SJCRH30 (cell line): ENCODE measurements around the gene RNH1. TPM values are rescaled to one million over a fixed set of nuclear protein-coding genes. Genes with fewer than 3 reads are reported as not detected.

ENCODE experiments used
- DNase-seq, 2 experiments: peaks; one replicate each; pipeline ENCODE4 v3.0.0-alpha.2; 2015 to 2020
- H3K27ac ChIP-seq: fragments of 250-450 bp; sonication (Bioruptor Pico); 2 replicates; pipeline ENCODE4 v1.5.1; 2020; ENCODE audit warnings: mild to moderate bottlenecking, moderate library complexity
- H3K27me3 ChIP-seq: fragments of 250-450 bp; sonication (Bioruptor Pico); 2 replicates; pipeline ENCODE4 v1.5.1; 2020; ENCODE audit warnings: mild to moderate bottlenecking, moderate library complexity
- H3K36me3 ChIP-seq: fragments of 250-450 bp; sonication (Bioruptor Pico); 2 replicates; pipeline ENCODE4 v1.5.1; 2020; ENCODE audit warnings: mild to moderate bottlenecking, moderate library complexity
- H3K4me1 ChIP-seq: fragments of 250-450 bp; sonication (Bioruptor Pico); 2 replicates; pipeline ENCODE4 v1.5.1; 2020; ENCODE audit warnings: mild to moderate bottlenecking, moderate library complexity
- H3K4me3 ChIP-seq: fragments of 250-450 bp; sonication (Bioruptor Pico); 2 replicates; pipeline ENCODE4 v1.5.1; 2020; ENCODE audit warnings: mild to moderate bottlenecking, moderate library complexity
- H3K9me3 ChIP-seq: fragments of 250-450 bp; sonication (Bioruptor Pico); replicated peaks from 2 replicates; pipeline ENCODE4 v1.5.1; 2020; ENCODE audit warnings: mild to moderate bottlenecking, moderate library complexity
- total RNA-seq: library from RNA; depleted of rRNA; stranded (reverse); fragments of >200 nt; shearing (Covaris generic); gene quantifications from 2 replicates; pipeline ENCODE4 v1.2.3, GENCODE V29; 2014

The RNH1 gene
- total RNA-seq, 1 experiment from 2014 or later, result 84.7 TPM

DNA sequence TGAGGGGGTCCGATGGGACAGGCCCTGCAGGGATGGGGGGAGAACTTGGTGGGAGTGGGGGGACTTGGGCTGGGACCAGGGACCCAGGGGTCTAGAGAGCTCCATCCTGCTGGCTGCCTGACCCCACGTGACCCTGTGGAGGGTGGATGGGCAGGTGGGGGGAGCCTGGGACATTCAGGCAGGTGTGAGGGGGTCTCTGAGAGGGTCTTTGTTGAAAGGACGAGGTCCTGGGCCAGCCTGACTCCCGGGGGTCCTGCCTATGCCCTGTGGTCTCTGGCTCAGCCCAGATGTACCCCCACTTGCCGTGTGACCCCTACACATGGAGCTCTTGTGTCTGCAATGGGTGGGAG lies 37.8 kb upstream of the RNH1 start:
- no peaks in the 10 kb centered on the region for H3K9me3 ChIP-seq
- H3K27ac ChIP-seq, result no peak overlapping the region
- H3K4me1 ChIP-seq, result no peaks in the 10 kb centered on the region
- DNase-seq, result no peak
- H3K27me3 ChIP-seq, result no peaks in the 10 kb centered on the region
- no peak overlapping the region for H3K4me3 ChIP-seq
- H3K36me3 ChIP-seq, result no peaks in the 10 kb centered on the region

DNA sequence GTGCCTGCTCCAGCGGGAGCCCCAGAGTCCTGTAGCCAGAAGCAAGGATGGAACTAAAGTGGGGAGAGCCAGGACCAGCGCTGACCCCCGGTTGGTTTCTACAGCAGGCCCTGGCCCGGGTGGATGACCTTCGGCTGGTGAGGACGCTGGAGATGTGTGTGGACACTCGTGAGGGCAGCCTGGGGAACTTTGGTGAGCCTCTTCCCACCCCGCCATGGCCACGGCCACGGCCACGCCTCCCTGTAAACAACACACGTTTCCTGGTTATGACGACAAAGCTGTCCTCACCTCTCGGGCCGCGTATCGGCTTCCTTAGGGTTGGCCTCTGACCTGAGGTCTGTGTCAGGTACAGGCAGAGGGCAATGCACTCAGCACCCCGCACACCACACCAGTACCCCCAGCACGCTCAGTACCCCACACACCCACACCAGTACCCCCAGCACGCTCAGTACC lies 34.4 kb upstream of the RNH1 start:
- Histone ChIP-seq H3K27ac (no peak overlapping the region), H3K4me1 (no peaks in the 10 kb centered on the region), H3K36me3 (no peaks in the 10 kb centered on the region), H3K4me3 (no peak overlapping the region), H3K9me3 (no peaks in the 10 kb centered on the region), H3K27me3 (no peaks in the 10 kb centered on the region)
- DNase-seq, result no peak

DNA sequence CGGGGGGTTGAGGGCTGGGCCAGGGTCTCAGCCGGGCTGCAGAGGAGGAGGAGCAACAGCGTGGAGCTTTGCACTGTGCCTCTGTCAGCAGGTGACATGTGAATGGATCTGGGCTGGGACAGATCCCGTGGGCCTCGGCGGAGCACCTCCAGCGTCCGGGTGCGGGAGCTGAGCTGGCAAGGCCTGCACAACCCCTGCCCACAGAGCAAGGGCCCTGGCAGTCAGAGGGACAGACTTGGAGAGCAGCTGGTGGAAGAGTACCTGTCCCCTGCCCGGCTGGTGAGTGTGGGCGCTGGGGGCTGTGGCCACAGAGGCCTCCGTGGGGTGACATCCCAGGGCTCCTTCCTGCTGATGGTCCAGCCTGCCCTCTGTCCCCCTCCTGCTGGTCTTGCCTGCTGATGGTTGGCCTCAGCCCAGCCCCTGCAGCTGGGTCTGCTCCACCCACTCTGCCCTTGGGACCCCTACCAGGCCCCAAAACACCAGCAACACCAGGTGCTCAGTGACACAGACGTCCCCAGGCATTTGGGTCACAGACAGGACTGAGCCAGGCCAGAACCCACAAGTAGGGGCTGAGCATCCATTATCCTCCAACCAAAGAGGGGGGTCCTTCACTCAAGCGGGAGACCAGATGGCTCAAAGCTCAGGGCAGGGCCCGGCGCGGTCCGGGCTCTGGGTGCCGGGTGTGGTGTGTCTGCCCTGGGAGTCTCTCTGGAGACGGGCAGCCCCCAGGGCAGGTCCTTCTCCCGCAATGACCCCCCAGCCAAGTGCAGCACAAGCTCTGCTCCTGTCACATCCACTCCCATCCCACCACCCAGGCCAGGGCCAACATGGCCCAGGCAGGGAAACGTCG lies 33.8 kb upstream of the RNH1 start:
- Histone ChIP-seq H3K27me3 (no peaks in the 10 kb centered on the region), H3K4me3 (no peak overlapping the region), H3K4me1 (no peaks in the 10 kb centered on the region), H3K9me3 (no peaks in the 10 kb centered on the region), H3K36me3 (no peaks in the 10 kb centered on the region), H3K27ac (no peak overlapping the region)
- no peak for DNase-seq

DNA sequence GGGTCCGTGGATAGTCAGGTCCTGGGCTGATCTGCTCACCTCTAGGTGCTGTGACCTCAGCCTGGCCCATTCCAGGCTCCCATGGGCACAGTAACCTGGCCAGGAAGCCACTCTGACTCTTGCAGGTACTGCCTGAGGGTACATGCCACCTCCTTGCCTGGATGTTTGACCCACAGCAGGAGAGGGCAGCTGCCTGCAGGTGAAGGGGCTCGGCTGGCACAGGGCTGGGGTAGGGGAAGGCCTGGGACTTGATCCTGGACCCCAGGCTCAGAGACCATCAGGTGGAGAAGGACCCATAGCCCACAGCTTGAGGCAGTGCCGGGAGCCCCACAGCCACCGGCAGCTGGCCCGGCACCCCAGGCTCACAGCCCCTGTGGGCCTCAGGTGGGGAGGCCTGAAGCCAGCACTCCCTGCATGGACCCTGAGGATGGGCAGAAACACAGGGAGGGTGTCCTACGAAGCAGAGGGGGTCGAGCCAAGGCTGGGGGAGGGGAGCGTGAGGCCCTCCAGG lies 33.0 kb upstream of the RNH1 start:
- Histone ChIP-seq H3K27me3 (no peaks in the 10 kb centered on the region), H3K27ac (no peak overlapping the region), H3K4me1 (no peaks in the 10 kb centered on the region), H3K9me3 (no peaks in the 10 kb centered on the region), H3K4me3 (no peak overlapping the region), H3K36me3 (no peaks in the 10 kb centered on the region)
- no peak for DNase-seq

DNA sequence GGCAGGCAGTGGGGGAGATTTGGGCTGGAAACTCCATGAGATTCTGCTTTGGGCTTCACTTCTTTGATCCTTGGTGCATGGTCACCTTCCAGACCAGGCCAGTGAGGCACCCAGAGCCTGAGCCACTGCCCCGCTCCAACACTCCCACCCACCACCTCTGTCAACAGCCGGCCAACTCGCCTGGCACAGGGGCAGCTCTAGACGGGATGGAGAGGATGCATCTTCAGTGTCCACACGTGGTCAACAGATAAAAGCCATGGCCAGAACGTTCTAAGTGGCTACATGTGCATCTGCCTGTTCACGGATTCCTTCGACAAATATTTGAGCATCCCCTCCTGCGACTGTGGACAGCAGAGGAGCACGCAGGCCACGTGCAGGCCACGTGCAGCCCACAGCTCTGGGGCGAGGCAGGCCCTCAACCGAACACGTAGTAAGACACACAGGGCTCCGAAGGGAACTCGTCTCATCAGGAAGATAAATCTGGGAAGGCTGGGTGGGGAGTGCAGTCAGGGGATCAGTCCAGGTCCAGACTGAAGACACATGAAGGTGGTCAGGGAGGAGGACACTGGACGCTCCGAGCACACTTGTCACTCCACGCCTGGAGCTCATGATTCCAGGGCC lies 31.5 kb upstream of the RNH1 start:
- Histone ChIP-seq H3K36me3 (peaks cover under 1% of the 10 kb centered on the region), H3K4me3 (no peak overlapping the region), H3K27ac (no peak overlapping the region), H3K27me3 (no peaks in the 10 kb centered on the region), H3K9me3 (no peaks in the 10 kb centered on the region), H3K4me1 (no peaks in the 10 kb centered on the region)
- peak in 1 of 2 experiments; percentile 2 for DNase-seq

DNA sequence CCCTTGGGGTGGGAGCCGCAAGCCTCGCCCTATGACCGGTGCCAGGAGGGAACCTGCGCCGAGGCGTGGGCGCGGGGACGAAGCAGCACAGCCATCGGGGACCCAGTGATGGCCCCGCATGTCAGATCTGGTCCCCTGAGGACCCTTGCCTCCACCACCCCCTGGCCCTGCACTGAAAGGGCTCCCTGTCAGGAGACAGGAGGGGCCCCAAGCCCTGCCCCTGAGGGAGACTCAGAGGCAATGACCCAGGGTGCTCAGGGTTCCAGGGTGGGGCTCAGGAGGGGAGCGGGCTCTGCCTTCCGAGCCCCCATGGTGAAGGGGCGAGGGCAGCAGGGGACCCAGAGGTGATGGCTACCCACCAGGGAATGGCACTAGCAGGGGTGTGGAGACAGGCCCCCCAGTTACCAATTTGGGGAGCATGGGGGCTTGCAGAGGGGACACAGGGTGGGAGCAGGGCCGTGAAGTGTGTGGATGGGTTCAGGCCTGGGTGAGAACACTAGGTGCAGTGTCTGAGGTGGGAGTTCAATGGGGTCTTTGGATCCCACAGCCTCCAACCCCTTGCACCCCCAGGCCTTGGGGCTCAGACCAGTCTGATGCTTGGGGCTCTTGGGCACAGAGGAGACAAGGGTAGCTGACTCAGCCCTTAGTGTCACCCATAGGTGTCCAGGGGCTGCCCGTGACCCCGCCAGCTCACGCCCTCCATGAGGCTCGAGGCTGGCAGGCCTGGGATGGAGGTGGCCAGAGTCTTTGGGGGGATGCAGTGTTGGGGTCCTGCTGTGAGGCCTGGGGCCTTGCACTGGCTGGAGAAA lies 30.8 kb upstream of the RNH1 start:
- H3K4me1 ChIP-seq, result no peaks in the 10 kb centered on the region
- H3K9me3 ChIP-seq, result no peaks in the 10 kb centered on the region
- no peak overlapping the region for H3K27ac ChIP-seq
- peak in 1 of 2 experiments; percentile 1 for DNase-seq
- no peak overlapping the region for H3K4me3 ChIP-seq
- H3K27me3 ChIP-seq, result no peaks in the 10 kb centered on the region
- H3K36me3 ChIP-seq, result peaks cover 4% of the 10 kb centered on the region

DNA sequence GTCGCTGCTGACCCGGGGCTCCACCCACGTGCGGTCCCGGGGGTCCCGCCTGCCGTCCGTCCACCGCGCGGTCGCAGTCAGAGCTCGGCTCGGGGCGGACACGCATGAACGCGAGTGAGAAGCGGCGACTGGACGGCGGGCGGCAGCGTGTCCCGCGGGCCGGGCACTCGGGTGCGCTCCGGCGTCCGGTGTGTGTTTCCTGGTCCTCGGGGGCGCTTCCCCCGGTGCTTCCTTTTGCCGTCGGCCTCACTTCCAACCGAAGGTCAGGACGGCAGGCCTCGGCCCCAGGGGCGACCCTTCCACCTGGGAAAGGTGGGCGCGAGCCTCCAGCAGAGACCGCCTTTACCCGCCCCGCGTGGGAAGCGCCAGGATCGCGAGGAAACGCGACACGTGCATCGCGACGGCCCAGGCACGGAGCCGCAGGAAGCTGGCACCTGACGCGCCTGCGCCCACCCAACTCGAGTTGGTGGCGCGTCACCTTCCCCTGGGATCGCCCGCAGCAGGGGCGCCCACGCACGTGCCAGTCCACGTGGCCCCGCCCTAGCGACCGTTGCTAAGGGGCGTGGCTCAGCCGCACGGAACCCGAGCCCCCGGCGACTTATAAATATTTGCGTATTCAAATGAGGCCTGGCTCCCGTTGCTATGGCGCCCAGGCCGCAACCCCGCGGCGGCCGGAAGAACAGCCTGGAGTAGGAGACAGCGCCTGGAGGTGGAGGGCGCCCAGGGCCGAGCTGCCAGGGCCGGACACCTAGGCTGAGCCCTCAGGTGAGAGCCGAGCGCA lies 30.0 kb upstream of the RNH1 start, which contains the start of gene LRRC56:
Gene LRRC56 (plus strand): TSS at position 687 of the 781 bp plus-strand sequence. CDS start 3,158 bp downstream, outside the sequence.
- H3K9me3 ChIP-seq, result no peaks in the 10 kb centered on the region
- no peak within 1 kb of the TSS for H3K27ac ChIP-seq
- peaks cover 11% of the 10 kb centered on the region for H3K36me3 ChIP-seq
- H3K4me3 ChIP-seq, result no peak within 1 kb of the TSS; the same call in 1 of the 2 replicates
- no peaks in the 10 kb centered on the region for H3K27me3 ChIP-seq
- peak; percentile 50 for DNase-seq
- no peaks in the 10 kb centered on the region for H3K4me1 ChIP-seq

DNA sequence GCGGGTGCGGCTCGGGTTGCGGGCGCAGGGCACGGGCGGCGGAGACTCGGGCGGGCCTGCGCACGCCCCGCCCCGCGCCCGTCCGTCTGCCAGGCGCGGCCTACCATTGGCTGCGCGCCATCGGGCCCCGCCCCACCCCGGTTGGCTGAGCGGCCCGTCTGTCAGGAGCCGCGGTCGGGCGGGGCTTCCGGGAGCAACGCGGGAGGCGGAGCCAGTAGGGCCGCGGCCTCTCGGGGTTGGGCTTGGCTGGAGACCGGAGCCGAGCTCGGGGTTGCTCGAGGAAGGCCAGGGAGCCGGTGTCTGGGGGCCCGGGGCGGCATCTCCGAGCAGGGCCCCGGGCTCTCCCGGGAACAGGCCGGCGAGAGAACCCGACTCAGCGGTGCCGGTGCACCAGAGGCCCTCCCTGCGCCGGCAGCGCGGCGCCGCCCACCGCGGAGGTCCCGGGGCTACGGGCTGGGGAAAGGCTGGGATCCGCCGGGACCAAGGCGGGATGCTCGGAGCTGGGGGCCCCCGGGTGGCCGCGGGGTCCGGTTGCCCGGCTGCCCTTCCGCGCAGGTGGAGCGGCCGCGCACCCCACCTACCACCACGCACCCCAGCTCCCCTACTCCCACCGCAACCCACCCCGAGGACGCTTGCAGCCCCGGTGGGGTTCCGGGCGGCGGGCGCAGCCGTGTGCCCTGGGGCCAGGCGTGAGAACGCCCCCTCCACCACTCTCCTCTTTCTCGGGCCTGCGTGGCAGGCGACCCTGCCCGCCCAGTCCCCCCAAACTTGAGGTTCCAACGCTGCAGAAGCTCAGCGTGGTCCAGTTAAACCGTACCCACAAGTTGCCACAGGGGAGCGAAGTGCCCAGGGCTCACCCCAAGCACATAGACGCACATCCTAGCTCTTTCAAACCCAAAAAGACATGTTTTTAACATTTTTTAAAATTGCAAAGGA lies 28.7 kb upstream of the RNH1 start, which contains the start of gene HRAS:
Gene HRAS (minus strand): TSS at position 58 of the 936 bp plus-strand sequence.
- H3K36me3 ChIP-seq, result peaks cover 12% of the 10 kb centered on the region
- H3K27ac ChIP-seq, result peak within 1 kb of the TSS; percentile 20; the same call in 1 of the 2 replicates
- DNase-seq, result peak; percentile 91 to 94
- H3K4me1 ChIP-seq, result no peaks in the 10 kb centered on the region
- H3K4me3 ChIP-seq, result peak within 1 kb of the TSS; percentile 79
- no peaks in the 10 kb centered on the region for H3K9me3 ChIP-seq
- H3K27me3 ChIP-seq, result no peaks in the 10 kb centered on the region

DNA sequence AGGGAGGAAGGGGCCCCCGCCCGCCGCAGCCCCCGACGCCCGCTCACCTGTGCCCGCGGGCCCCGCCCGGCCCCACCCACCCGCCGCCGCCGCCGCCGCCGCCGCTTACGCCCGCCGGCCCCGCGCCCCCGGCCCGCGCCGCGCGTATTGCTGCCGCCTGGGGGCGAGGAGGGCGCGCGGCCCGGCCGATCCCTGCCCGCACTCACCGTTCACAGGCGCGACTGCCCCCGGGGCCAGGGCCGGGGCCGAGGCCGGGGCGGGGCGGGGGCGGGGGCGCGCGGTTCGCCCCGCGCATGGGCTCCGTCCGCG lies 28.1 kb upstream of the RNH1 start:
- Histone ChIP-seq H3K4me1 (no peaks in the 10 kb centered on the region), H3K36me3 (peaks cover 12% of the 10 kb centered on the region), H3K27me3 (no peaks in the 10 kb centered on the region), H3K4me3 (peak overlapping the region; percentile 79), H3K27ac (no peak overlapping the region), H3K9me3 (no peaks in the 10 kb centered on the region)
- DNase-seq, result no peak

DNA sequence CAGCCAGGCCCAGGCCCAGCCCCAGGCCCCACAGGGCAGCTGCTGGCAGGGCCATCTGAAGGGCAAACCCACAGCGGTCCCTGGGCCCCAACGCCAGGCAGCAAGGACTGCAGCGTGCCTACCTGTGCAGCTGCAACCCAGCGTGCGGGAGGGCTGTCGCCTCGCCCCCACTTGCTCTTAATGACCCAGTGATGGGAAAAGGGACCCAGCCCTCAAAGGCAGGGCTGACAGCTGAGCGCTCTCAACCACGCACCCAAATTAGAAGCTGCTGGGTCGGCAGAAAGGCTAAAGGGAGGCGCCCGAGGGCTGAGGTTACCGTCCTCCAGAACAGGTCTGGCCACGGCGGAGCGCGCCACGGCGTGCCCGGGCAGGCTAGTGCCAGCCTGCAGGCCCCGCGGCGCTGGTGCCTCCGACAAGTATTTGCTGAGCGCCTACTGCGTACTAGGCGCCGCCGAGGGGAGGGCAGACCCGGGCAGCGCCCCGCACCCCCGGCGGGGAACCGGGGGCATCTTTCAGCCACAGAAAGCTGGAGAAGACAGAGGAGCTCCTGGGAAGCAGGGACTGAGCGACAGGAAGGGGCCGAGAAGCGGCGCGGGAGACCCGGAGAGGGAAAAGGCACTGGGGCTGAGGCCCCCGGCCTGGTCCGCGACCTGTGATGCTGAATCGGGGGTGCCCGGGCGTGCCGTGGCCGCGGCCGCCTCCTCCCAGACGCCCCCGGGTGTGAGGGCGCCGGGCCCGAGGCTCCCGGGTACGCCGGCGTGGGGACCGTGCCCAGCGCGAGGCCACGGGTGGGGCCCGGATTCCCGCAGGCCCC lies 27.6 kb upstream of the RNH1 start:
- H3K27ac ChIP-seq, result no peak overlapping the region

DNA sequence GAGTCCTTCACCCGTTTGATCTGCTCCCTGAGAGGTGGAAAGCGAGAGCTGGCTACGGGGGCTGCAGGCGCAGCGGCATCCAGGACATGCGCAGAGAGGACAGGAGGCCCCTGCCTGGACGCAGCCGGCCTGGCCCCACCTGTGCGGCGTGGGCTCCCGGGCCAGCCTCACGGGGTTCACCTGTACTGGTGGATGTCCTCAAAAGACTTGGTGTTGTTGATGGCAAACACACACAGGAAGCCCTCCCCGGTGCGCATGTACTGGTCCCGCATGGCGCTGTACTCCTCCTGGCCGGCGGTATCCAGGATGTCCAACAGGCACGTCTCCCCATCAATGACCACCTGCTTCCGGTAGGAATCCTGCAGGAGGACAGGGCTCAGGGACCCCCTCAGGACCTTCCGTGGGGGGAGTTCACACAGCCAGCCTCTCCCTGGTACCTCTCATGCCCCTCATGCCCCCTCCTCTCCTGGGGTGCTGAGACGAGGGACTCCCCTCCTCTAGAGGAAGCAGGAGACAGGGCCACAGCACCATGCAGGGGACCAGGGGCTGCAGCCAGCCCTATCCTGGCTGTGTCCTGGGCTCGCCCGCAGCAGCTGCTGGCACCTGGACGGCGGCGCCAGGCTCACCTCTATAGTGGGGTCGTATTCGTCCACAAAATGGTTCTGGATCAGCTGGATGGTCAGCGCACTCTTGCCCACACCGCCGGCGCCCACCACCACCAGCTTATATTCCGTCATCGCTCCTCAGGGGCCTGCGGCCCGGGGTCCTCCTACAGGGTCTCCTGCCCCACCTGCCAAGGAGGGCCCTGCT lies 26.7 kb upstream of the RNH1 start:
- Histone ChIP-seq H3K4me1 (peaks cover 10% of the 10 kb centered on the region), H3K27me3 (no peaks in the 10 kb centered on the region), H3K4me3 (no peak overlapping the region; the same call in 1 of the 2 replicates), H3K36me3 (peaks cover 12% of the 10 kb centered on the region), H3K27ac (no peak overlapping the region), H3K9me3 (no peaks in the 10 kb centered on the region)
- no peak for DNase-seq

More for the DNA sequence above, 27.6 kb upstream of the RNH1 start:
- Histone ChIP-seq H3K4me3 (peak overlapping the region; percentile 79), H3K27me3 (no peaks in the 10 kb centered on the region), H3K4me1 (peaks cover 2% of the 10 kb centered on the region), H3K36me3 (peaks cover 12% of the 10 kb centered on the region), H3K9me3 (no peaks in the 10 kb centered on the region)
- peak in 1 of 2 experiments; percentile 35 for DNase-seq

DNA sequence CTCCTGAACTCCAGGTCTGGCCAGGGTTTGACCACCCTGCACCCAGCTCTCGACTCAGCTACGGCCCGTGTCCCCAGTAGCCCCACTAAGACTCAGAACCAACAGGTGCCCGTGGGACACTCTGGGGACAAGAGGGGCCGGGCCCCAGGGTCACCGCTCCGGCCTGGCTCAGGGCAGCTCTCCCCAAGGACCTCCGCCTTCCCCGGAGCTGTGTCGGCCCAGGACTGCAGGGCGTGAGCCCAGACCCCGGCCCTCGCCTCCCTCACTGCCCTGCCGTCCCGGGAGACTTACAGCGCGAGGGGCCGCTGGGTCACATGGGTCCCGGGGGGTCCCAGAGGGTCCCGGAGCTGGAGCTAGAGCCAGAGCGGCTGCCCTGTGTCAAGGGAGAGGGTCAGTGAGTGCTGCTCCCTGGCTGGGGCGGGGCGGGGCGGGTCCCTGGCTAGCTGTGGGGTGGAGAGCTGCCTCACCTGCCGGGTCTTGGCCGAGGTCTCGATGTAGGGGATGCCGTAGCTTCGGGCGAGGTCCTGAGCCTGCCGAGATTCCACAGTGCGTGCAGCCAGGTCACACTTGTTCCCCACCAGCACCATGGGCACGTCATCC lies 26.0 kb upstream of the RNH1 start:
- peaks cover 16% of the 10 kb centered on the region for H3K4me1 ChIP-seq
- H3K36me3 ChIP-seq, result peaks cover 12% of the 10 kb centered on the region
- no peak for DNase-seq
- H3K9me3 ChIP-seq, result no peaks in the 10 kb centered on the region
- no peak overlapping the region for H3K27ac ChIP-seq
- no peak overlapping the region for H3K4me3 ChIP-seq
- H3K27me3 ChIP-seq, result no peaks in the 10 kb centered on the region
